AG09309 (cell line): ENCODE results near the gene TNIK.

Experiments
- DNase-seq: peaks from one replicate; pipeline ENCODE4 v3.0.0-alpha.2; 2010; ENCODE audit warnings: low read depth
- H3K4me3 ChIP-seq: 2 replicates; pipeline ENCODE4 v1.5.1; 2011; ENCODE audit warnings: mild to moderate bottlenecking, low read depth, low read length, moderate library complexity; ENCODE audit not compliant: control insufficient read depth
- TF ChIP-seq, protein P1 (sequence below): IDR thresholded peaks from 2 replicates; pipeline ENCODE4 v1.5.1; 2011; ENCODE audit warnings: mild to moderate bottlenecking, low read depth, low read length, inconsistent platforms; ENCODE audit not compliant: insufficient read depth, control insufficient read depth; ENCODE audit errors: missing control alignments

Gene TNIK

DNA sequence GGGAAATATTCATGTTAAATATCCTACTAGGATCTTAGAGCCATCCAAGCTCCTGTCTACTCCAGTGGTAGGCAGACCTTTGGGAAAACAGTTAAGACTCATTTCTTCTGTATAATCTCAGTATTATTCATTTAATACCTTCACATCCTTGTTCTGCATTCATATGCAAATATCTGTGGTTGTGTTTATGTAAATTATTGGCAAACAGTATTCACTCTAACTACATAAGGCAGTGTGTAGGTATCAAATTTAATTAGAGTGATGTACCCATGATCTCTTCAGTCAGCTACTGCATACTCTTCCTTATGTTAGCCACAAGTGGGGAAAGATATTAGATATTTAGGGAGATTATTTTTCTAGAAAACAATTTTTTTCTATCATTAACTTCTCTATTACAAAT is 232.8 kb downstream of the TNIK start:
- TF ChIP-seq, protein P1, sequence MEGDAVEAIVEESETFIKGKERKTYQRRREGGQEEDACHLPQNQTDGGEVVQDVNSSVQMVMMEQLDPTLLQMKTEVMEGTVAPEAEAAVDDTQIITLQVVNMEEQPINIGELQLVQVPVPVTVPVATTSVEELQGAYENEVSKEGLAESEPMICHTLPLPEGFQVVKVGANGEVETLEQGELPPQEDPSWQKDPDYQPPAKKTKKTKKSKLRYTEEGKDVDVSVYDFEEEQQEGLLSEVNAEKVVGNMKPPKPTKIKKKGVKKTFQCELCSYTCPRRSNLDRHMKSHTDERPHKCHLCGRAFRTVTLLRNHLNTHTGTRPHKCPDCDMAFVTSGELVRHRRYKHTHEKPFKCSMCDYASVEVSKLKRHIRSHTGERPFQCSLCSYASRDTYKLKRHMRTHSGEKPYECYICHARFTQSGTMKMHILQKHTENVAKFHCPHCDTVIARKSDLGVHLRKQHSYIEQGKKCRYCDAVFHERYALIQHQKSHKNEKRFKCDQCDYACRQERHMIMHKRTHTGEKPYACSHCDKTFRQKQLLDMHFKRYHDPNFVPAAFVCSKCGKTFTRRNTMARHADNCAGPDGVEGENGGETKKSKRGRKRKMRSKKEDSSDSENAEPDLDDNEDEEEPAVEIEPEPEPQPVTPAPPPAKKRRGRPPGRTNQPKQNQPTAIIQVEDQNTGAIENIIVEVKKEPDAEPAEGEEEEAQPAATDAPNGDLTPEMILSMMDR = no peak

DNA sequence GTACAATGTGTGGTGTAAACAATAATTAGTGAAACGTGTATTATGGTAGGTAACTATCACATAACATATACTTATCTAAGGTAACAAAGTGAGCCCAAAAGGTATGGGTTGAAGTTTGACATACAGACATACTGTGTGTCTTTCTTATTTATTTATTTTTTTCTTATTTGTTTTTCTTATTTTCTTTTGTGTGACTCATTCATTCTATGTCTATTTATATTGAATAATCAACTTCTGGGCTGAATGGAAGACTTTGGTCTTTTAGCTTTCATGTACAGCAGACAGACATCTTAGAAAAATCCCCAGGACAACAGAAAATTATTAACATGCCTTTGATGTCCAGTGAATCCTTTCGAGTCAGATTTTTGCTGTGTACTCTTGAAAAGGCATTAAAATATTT is 233.4 kb downstream of the TNIK start:
- H3K4me3 ChIP-seq = no peak overlapping the region
- DNase-seq = no peak
- TF ChIP-seq, protein P1 = no peak

More for the DNA sequence above, 232.8 kb downstream of the TNIK start:
- no peak for DNase-seq
- no peak overlapping the region for H3K4me3 ChIP-seq

DNA sequence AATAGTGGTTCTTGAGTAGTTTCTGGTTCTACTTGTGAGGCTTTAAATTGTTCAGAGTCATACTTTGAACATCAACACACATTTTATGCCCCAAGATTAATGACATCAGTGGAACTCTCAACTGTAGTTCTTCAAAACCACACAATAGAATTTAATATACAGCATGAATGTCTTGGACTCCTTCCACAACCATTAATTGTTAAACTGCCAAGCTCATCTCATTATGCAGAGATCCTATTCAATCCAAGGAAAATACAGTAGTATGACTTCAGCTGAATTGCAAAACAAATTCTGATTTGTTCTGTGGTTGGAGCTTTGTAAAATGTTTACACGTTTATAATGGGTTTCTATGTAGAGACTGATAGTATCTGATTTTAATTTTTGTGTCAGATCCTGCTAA is 234.5 kb downstream of the TNIK start:
- no peak overlapping the region for H3K4me3 ChIP-seq
- peak; percentile 20 for DNase-seq
- TF ChIP-seq, protein P1 = no peak

DNA sequence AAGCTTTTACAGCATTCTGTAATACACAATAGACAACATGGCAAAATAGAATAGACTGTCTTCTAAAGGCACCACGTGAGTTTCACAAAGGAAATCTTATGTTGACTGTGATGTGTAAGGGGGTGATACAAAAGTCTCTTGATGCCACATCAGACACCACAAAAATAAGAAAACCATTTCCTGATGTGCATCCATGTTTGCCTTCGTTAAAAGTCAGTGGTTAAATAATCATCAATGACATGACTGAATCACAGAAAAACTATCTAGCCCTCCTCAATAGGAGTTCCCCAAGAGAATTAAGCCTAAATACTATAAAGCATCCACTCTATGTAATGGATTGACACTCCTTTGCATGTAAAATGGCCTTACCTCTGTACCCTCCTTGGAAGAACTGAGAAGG is 235.0 kb downstream of the TNIK start:
- TF ChIP-seq, protein P1 = no peak
- no peak overlapping the region for H3K4me3 ChIP-seq
- DNase-seq = no peak

DNA sequence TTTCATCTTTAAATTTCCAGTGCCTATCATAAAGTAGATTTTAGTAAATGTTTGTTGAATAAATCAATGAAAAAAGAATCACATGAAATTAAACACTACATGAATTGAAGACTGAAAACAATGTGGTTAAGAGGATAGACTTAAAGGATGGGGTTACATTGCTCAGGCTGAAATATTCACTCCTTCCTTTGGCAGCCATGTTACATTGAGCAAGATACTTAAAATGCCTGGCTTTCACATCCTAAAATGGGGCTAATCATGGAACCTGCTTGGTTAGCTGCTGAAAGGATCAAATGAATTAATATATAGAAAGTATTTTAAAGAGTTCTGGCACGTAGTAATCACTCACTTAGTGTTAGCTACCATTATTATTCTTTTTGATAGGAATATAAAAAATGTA is 236.8 kb downstream of the TNIK start:
- H3K4me3 ChIP-seq = no peak overlapping the region
- DNase-seq = no peak
- TF ChIP-seq, protein P1 = no peak

DNA sequence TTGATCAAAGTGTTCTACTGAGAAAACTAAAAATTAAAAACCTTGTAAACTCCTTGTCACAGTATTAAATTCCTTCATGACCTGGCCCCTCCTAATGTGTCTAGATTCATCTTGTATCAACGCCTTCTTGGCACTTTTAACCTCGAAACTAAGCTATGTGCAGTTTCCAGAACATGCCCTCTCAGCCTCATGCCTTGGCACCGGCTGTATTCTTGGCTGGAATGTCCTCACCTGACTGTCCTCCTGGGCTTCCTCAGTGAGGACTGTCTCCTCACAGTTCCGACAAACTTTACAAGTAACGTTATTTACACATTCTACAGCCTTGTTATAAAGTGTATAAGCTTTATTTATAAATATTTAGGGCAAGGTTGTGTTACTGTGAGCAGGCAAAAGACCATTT is 237.2 kb downstream of the TNIK start:
- no peak for DNase-seq
- TF ChIP-seq, protein P1 = no peak
- H3K4me3 ChIP-seq = no peak overlapping the region

DNA sequence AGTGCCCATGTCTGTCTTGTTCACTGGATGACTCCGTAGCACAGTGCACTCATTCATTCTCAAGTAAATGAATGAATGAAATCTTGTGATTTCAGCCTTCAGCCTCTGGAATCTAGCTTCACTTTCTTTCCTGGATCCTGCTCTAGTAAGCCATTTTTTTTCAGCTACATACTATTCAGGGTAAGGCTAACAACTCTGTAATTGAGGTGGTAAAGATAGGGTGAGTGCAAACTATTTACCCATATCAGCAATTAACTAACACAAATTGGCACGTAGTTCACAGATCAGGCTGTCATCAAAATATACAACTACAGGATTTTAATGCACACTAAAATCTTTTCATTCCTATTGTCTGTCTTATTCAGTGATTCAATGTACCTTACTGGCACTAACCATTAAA is 238.6 kb downstream of the TNIK start:
- no peak for DNase-seq
- TF ChIP-seq, protein P1 = no peak
- H3K4me3 ChIP-seq = no peak overlapping the region
